ENCODE measurements around the gene DENND4C.

DNA sequence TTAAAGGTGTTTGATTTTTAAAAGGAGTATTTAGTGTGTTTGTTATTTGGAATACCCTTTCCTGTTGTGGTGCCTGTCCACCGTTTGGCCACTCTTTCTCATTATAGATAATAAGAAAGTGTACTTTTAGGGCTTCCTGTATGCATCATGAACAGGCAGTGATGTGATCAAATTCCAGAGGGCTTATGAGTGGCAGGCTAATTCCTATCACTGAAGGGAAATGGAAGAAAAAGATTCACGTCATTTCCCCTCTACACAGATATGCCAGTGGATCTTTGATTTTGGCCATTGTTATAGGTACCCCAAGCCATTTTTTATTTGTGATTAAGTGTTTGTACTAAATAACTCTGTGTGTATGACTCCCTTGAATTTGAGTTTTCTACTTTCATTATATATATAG lies 112.5 kb downstream of the DENND4C start:
- TF ChIP-seq, protein P1, sequence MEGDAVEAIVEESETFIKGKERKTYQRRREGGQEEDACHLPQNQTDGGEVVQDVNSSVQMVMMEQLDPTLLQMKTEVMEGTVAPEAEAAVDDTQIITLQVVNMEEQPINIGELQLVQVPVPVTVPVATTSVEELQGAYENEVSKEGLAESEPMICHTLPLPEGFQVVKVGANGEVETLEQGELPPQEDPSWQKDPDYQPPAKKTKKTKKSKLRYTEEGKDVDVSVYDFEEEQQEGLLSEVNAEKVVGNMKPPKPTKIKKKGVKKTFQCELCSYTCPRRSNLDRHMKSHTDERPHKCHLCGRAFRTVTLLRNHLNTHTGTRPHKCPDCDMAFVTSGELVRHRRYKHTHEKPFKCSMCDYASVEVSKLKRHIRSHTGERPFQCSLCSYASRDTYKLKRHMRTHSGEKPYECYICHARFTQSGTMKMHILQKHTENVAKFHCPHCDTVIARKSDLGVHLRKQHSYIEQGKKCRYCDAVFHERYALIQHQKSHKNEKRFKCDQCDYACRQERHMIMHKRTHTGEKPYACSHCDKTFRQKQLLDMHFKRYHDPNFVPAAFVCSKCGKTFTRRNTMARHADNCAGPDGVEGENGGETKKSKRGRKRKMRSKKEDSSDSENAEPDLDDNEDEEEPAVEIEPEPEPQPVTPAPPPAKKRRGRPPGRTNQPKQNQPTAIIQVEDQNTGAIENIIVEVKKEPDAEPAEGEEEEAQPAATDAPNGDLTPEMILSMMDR (IDR thresholded peaks at IDR 0.05): no peak
- TF ChIP-seq ZFX (IDR thresholded peaks at IDR 0.05; ENCODE audit: borderline replicate concordance): no peak

All from 22Rv1 (cell line).